PC-9 (cell line): Measurements from ENCODE around the gene ADAM30. TPM values are rescaled to one million over a fixed set of nuclear protein-coding genes. Genes with fewer than 3 reads are reported as not detected.

Experiments used
- BruUV-seq: library from RNA; stranded (reverse); fragments of 400-500 nt; replicated peaks from 2 replicates; lab custom pipeline; 2021; lab: Mats Ljungman, UMichigan
- CTCF ChIA-PET: fragments of 300-600 bp; sonication (Branson Sonifier 250); formaldehyde crosslinking; loops from one replicate; lab custom pipeline; 2022; ENCODE audit warnings: antibody characterized with exemption; lab: Charles Lee
- POLR2A ChIA-PET: fragments of 300-600 bp; sonication (Branson Sonifier 250); formaldehyde crosslinking; loops from one replicate; lab custom pipeline; 2022; ENCODE audit warnings: antibody characterized with exemption; ENCODE audit not compliant: unreplicated experiment; lab: Charles Lee
- DNase-seq, 2 experiments: peaks; one replicate each; pipeline versions ENCODE4 v3.0.0 to v3.0.0-alpha.2; 2015 to 2022; ENCODE audit warnings: mixed read lengths in 1 of 2
- H2AFZ ChIP-seq: fragments of 200-600 bp; sonication (generic); 2 replicates; pipeline ENCODE4 v1.8.1; 2017; ENCODE audit warnings: antibody characterized with exemption
- H3F3A ChIP-seq: fragments of 200-600 bp; sonication (generic); 2 replicates; pipeline ENCODE4 v1.8.1; 2017; ENCODE audit warnings: antibody characterized with exemption, mild to moderate bottlenecking, low read depth; ENCODE audit not compliant: insufficient read depth
- H3K27ac ChIP-seq: fragments of 200-600 bp; sonication (generic); 2 replicates; pipeline ENCODE4 v1.6.1; 2016; ENCODE audit warnings: mixed run types
- H3K27me3 ChIP-seq: fragments of 200-600 bp; sonication (generic); 2 replicates; pipeline ENCODE4 v1.6.1; 2016; ENCODE audit warnings: low read depth, mixed run types; ENCODE audit not compliant: insufficient read depth
- H3K36me3 ChIP-seq: fragments of 200-600 bp; sonication (generic); 2 replicates; pipeline ENCODE4 v1.6.1; 2016; ENCODE audit warnings: low read depth, mixed run types
- H3K4me1 ChIP-seq: fragments of 200-600 bp; sonication (generic); replicated peaks from 2 replicates; pipeline ENCODE4 v1.6.1; 2016; ENCODE audit warnings: mixed run types; ENCODE audit not compliant: insufficient read depth
- H3K4me2 ChIP-seq: fragments of 200-600 bp; sonication (generic); 2 replicates; pipeline ENCODE4 v1.6.1; 2017; ENCODE audit warnings: mixed run types
- H3K4me3 ChIP-seq: fragments of 200-600 bp; sonication (generic); 2 replicates; pipeline ENCODE4 v1.6.1; 2016; ENCODE audit warnings: mixed run types
- H3K79me2 ChIP-seq: fragments of 200-600 bp; sonication (generic); 2 replicates; pipeline ENCODE4 v1.6.1; 2017; ENCODE audit warnings: low read depth, mixed run types
- H3K9me2 ChIP-seq: fragments of 200-600 bp; sonication (generic); 2 replicates; pipeline ENCODE4 v1.8.1; 2017; ENCODE audit warnings: mild to moderate bottlenecking; ENCODE audit not compliant: insufficient read depth
- H3K9me3 ChIP-seq: fragments of 200-600 bp; sonication (generic); 2 replicates; pipeline ENCODE4 v1.8.1; 2016; ENCODE audit warnings: low read depth; ENCODE audit not compliant: insufficient read depth
- H4K20me1 ChIP-seq: fragments of 200-600 bp; sonication (generic); 2 replicates; pipeline ENCODE4 v1.8.1; 2017; ENCODE audit not compliant: insufficient read depth
- CTCF ChIP-seq: fragments of 200-600 bp; sonication (generic); conservative IDR thresholded peaks from 2 replicates; pipeline ENCODE4 v1.6.1; 2017; ENCODE audit warnings: mixed run types, antibody characterized with exemption, mild to moderate bottlenecking, moderate library complexity
- EZH2 ChIP-seq: fragments of 200-600 bp; sonication (generic); IDR thresholded peaks from 2 replicates; pipeline ENCODE4 v1.8.0; 2017; ENCODE audit warnings: antibody characterized with exemption, low read depth
- intact Hi-C: fragments of 100-400 bp; cut with micrococcal nuclease; formaldehyde crosslinking; loops from one replicate; pipeline ENCODE4 v1.10.0; 2022; ENCODE audit not compliant: unreplicated experiment
- total RNA-seq: library from RNA; stranded (reverse); gene quantifications from 2 replicates; pipeline ENCODE4 v1.2.3, GENCODE V29; 2021

The ADAM30 gene
- total RNA-seq, 1 experiment from 2014 or later, result not detected

- H3K4me3 ChIP-seq, result no peak overlapping the region
- ChIA-PET CTCF (no interaction called here), POLR2A (no interaction called here)
- H3K4me1 ChIP-seq, result no peaks in the 10 kb centered on the region
- no peaks in the 10 kb centered on the region for H3K27me3 ChIP-seq
- no peaks in the 10 kb centered on the region for H3K9me2 ChIP-seq
- no peak overlapping the region for H2AFZ ChIP-seq
- H3K27ac ChIP-seq, result no peak overlapping the region
- DNase-seq, result no peak
- no peak overlapping the region for H3K4me2 ChIP-seq
- H3K9me3 ChIP-seq, result no peaks in the 10 kb centered on the region
- H3K36me3 ChIP-seq, result peaks cover 43% of the 10 kb centered on the region
- no peaks in the 10 kb centered on the region for H3K79me2 ChIP-seq
- H3F3A ChIP-seq, result no peaks in the 10 kb centered on the region
- H4K20me1 ChIP-seq, result no peaks in the 10 kb centered on the region
- intact Hi-C loops, result no loop called here
- TF ChIP-seq EZH2 (no peak), CTCF (no peak)
- no TSS peak for BruUV-seq
Measured at GRCh38 chr1:119915517-119915916, 19.2 kb upstream of the ADAM30 start.

- DNase-seq, result no peak
- Histone ChIP-seq H3K4me2 (no peak overlapping the region), H3K27me3 (no peaks in the 10 kb centered on the region), H2AFZ (no peak overlapping the region), H3K9me2 (no peaks in the 10 kb centered on the region), H3K27ac (no peak overlapping the region), H3K4me3 (no peak overlapping the region), H3K9me3 (no peaks in the 10 kb centered on the region), H3F3A (no peaks in the 10 kb centered on the region), H4K20me1 (no peaks in the 10 kb centered on the region), H3K4me1 (no peaks in the 10 kb centered on the region), H3K79me2 (no peaks in the 10 kb centered on the region), H3K36me3 (peaks cover 33% of the 10 kb centered on the region)
- intact Hi-C loops, result no loop called here
- BruUV-seq, result no TSS peak
- ChIA-PET POLR2A (no interaction called here), CTCF (no interaction called here)
- no peak for TF ChIP-seq EZH2
Measured at GRCh38 chr1:119914071-119914470, 17.8 kb upstream of the ADAM30 start.

- POLR2A ChIA-PET, result no interaction called here
- H3K79me2 ChIP-seq, result no peaks in the 10 kb centered on the region
Measured at GRCh38 chr1:119912963-119913362, 16.6 kb upstream of the ADAM30 start.

More at GRCh38 chr1:119912963-119913362, 16.6 kb upstream of the ADAM30 start:
- H3K27me3 ChIP-seq, result no peaks in the 10 kb centered on the region
- H3K4me1 ChIP-seq, result no peaks in the 10 kb centered on the region
- H3F3A ChIP-seq, result no peaks in the 10 kb centered on the region
- no peaks in the 10 kb centered on the region for H3K9me2 ChIP-seq
- no peak for TF ChIP-seq CTCF
- no peak for TF ChIP-seq EZH2
- no peak overlapping the region for H3K4me3 ChIP-seq
- CTCF ChIA-PET, result no interaction called here
- intact Hi-C loops, result no loop called here
- H3K9me3 ChIP-seq, result no peaks in the 10 kb centered on the region
- H4K20me1 ChIP-seq, result no peaks in the 10 kb centered on the region
- H3K27ac ChIP-seq, result no peak overlapping the region
- H3K36me3 ChIP-seq, result peaks cover 22% of the 10 kb centered on the region
- no peak for DNase-seq
- BruUV-seq, result no TSS peak
- no peak overlapping the region for H2AFZ ChIP-seq
- H3K4me2 ChIP-seq, result no peak overlapping the region
